Natural killer cell (primary cell): Measurements from ENCODE around the gene GFRA4. TPM values are rescaled to one million over a fixed set of nuclear protein-coding genes. Genes with fewer than 3 reads are reported as not detected.

Experiments used
- ATAC-seq, 3 donors: fragments of 150-1000 bp in 2 of 3; fragments of 200-7000 bp in 1 of 3; cut with Tn5 transposase; 1 replicate in 1 of 3; 2 replicates in 2 of 3; pipeline ENCODE4 v1.10.0; 2021; ENCODE audit warnings: mild to moderate bottlenecking in 2 of 3, moderate library complexity in 2 of 3
- DNase-seq, 2 donors: peaks; one replicate each; pipeline versions ENCODE4 v3.0.0 to v3.0.0-alpha.2; 2013 to 2021; ENCODE audit warnings: mixed read lengths in 1 of 2
- H3K27ac ChIP-seq: one replicate; pipeline ENCODE4 v1.5.1; 2013; ENCODE audit warnings: mild to moderate bottlenecking, low read length
- H3K27me3 ChIP-seq: one replicate; pipeline ENCODE4 v1.6.1; 2013; ENCODE audit warnings: low read length; ENCODE audit not compliant: control insufficient read depth, insufficient read depth
- H3K36me3 ChIP-seq: one replicate; pipeline ENCODE4 v1.6.1; 2013; ENCODE audit warnings: low read length; ENCODE audit not compliant: control insufficient read depth, insufficient read depth
- H3K4me1 ChIP-seq: one replicate; pipeline ENCODE4 v1.6.1; 2013; ENCODE audit warnings: low read length; ENCODE audit not compliant: control insufficient read depth, insufficient read depth
- H3K4me3 ChIP-seq: one replicate; pipeline ENCODE4 v1.5.1; 2013; ENCODE audit warnings: low read length
- H3K9me3 ChIP-seq: one replicate; pipeline ENCODE4 v1.6.1; 2013; ENCODE audit warnings: low read length; ENCODE audit not compliant: control insufficient read depth, insufficient read depth
- H3K27ac Mint-ChIP-seq, 2 donors: one replicate each; pipeline ENCODE4 v1.8.0; 2022; ENCODE audit warnings: mild to moderate bottlenecking in 2 of 2, mixed read lengths in 2 of 2, moderate library complexity in 1 of 2
- H3K27me3 Mint-ChIP-seq, 2 donors: one replicate each; pipeline ENCODE4 v1.8.0; 2022; ENCODE audit warnings: low read depth in 2 of 2, mixed read lengths in 2 of 2
- H3K36me3 Mint-ChIP-seq: one replicate; pipeline ENCODE4 v1.8.0; 2022; ENCODE audit warnings: mixed read lengths
- H3K4me1 Mint-ChIP-seq, 2 donors: one replicate each; pipeline ENCODE4 v1.8.0; 2022; ENCODE audit warnings: mixed read lengths in 2 of 2
- H3K4me3 Mint-ChIP-seq: one replicate; pipeline ENCODE4 v1.8.0; 2022; ENCODE audit warnings: mild to moderate bottlenecking, moderate library complexity, mixed read lengths
- H3K9me3 Mint-ChIP-seq, 2 donors: one replicate each; pipeline ENCODE4 v1.8.0; 2022; ENCODE audit warnings: mixed read lengths in 2 of 2
- WGBS: methylation state at CpG from one replicate; pipeline ENCODE4 v1.1.7; 2013; ENCODE audit warnings: missing lambda C conversion rate; ENCODE audit not compliant: insufficient coverage; 5-methylcytosine and 5-hydroxymethylcytosine counted together
- intact Hi-C: fragments of 100-400 bp; cut with micrococcal nuclease; formaldehyde crosslinking; loops from one replicate; pipeline ENCODE4 v1.14.2; 2022
- total RNA-seq, 4 donors: library from RNA; stranded (reverse); fragments of 120-200 nt in 1 of 4; gene quantifications; one replicate each; pipeline versions ENCODE4 v1.2.3 to v1.2.4, GENCODE V29; 2013 to 2022
- TF ChIP-seq, protein P1 (sequence below): fragments of 200-600 bp; IDR thresholded peaks from one replicate; pipeline ENCODE4 v1.8.0; 2022; ENCODE audit warnings: antibody characterized with exemption

The GFRA4 gene
- total RNA-seq, 3 donors from 2014 or later (not counting 1 experiment from before 2014, with no cell fraction given), result not detected

DNA sequence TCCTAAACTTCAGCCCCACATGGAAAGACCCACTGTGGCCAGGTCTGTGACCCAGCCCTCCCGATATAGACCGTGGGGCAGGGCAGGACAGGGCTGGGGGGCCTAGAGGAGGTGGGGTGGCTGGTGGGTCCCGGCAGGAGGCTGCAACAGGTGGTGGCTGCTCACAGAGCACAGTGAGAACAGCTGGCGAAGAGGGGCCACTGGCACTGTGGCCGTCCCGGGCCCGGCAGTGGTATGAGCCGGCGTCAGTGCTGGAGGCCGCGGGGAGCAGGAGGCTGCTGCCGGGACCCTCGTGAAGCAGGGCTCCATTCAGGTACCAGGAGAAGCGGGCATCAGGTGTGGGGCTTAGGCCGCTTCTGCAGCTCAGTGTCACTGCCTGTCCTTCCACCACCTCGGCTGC is 35.8 kb upstream of the GFRA4 start:
- Histone ChIP-seq H3K27ac (no peak overlapping the region), H3K36me3 (no peaks in the 10 kb centered on the region), H3K27me3 (no peaks in the 10 kb centered on the region), H3K4me3 (no peak overlapping the region), H3K9me3 (peaks cover 7% of the 10 kb centered on the region), H3K4me1 (no peaks in the 10 kb centered on the region)
- H3K4me3 Mint-ChIP-seq, result no peak overlapping the region
- TF ChIP-seq, protein P1, sequence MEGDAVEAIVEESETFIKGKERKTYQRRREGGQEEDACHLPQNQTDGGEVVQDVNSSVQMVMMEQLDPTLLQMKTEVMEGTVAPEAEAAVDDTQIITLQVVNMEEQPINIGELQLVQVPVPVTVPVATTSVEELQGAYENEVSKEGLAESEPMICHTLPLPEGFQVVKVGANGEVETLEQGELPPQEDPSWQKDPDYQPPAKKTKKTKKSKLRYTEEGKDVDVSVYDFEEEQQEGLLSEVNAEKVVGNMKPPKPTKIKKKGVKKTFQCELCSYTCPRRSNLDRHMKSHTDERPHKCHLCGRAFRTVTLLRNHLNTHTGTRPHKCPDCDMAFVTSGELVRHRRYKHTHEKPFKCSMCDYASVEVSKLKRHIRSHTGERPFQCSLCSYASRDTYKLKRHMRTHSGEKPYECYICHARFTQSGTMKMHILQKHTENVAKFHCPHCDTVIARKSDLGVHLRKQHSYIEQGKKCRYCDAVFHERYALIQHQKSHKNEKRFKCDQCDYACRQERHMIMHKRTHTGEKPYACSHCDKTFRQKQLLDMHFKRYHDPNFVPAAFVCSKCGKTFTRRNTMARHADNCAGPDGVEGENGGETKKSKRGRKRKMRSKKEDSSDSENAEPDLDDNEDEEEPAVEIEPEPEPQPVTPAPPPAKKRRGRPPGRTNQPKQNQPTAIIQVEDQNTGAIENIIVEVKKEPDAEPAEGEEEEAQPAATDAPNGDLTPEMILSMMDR, result no peak
- H3K4me1 Mint-ChIP-seq, result no peaks in the 10 kb centered on the region
- no peaks in the 10 kb centered on the region for H3K9me3 Mint-ChIP-seq
- 92% methylated on average over 15 of the region's 16 CpGs for WGBS
- no peak for DNase-seq
- no peak for ATAC-seq
- no peak overlapping the region for H3K27ac Mint-ChIP-seq
- H3K27me3 Mint-ChIP-seq, result no peaks in the 10 kb centered on the region
- no peaks in the 10 kb centered on the region for H3K36me3 Mint-ChIP-seq
- intact Hi-C loops, result no loop called here

DNA sequence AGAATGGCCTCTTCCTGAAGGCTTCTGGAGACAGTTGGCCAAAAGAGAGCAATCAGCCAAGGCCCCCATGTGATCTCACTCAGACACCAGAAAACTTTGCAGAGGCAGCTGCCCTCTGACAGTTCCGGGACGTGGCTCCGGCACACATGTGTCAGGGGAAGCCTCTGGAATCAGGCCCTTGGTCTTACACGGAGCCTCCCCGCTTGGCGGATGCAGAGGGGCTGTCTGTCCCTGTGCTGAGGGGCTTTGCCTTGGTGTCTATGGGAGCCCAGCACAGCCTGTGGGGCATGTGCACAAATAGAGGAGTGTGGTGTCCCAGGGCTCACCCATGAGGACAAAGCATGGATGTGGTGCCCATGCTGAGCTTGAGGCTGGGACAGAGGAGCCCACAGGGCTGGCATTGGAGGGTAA is 35.4 kb upstream of the GFRA4 start:
- Mint-ChIP-seq H3K27me3 (no peaks in the 10 kb centered on the region), H3K4me3 (no peak overlapping the region), H3K4me1 (no peaks in the 10 kb centered on the region), H3K36me3 (no peaks in the 10 kb centered on the region), H3K27ac (no peak overlapping the region), H3K9me3 (no peaks in the 10 kb centered on the region)
- TF ChIP-seq, protein P1, result no peak
- DNase-seq, result no peak
- Histone ChIP-seq H3K4me3 (no peak overlapping the region), H3K36me3 (no peaks in the 10 kb centered on the region), H3K27ac (no peak overlapping the region), H3K27me3 (no peaks in the 10 kb centered on the region), H3K9me3 (peaks cover 7% of the 10 kb centered on the region), H3K4me1 (no peaks in the 10 kb centered on the region)
- WGBS, result 86% methylated on average over 6 of the region's 6 CpGs
- intact Hi-C loops, result no loop called here
- no peak for ATAC-seq

DNA sequence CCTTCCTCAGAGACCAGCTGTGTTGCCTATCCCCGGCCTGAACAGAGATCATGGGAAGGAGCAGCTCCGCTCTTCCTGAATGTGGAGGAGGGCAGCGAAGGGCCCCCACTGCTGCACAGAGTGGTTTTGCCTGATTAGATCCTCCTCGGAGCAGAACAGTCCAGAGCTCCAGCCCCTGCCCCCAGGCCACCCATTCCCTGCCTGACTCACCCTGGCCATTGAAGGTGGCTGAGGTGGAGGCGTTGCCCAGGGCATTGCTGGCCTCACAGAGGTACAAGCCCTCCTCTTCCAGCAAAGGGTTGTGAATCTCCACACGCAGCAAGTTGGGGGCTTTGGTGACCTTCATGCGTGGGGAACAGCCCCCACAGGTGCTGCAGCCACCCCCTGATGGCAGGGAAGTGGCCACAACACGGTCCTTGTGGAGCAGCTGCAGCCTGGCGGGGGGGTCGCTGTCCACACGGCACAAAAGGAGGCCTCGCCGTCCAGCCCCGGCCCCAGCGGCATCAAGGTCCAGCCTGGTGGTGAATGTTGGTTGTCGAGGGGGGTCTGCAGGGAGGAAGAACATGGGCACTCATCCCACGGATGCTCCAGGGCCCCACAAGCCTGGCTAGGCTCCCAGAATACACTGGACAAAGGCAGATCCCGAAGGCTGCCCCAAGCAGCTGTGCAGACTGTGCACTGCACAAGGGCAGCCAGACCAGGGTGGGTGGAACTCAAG is 34.5 kb upstream of the GFRA4 start:
- Mint-ChIP-seq H3K9me3 (no peaks in the 10 kb centered on the region), H3K36me3 (no peaks in the 10 kb centered on the region), H3K27me3 (no peaks in the 10 kb centered on the region), H3K4me3 (no peak overlapping the region), H3K4me1 (no peaks in the 10 kb centered on the region), H3K27ac (no peak overlapping the region)
- H3K4me3 ChIP-seq, result no peak overlapping the region
- no peaks in the 10 kb centered on the region for H3K4me1 ChIP-seq
- H3K27me3 ChIP-seq, result no peaks in the 10 kb centered on the region
- ATAC-seq (no peak), DNase-seq (no peak)
- H3K9me3 ChIP-seq, result peaks cover 7% of the 10 kb centered on the region
- WGBS, result 84% methylated on average over 18 of the region's 18 CpGs
- intact Hi-C loops, result no loop called here
- H3K36me3 ChIP-seq, result no peaks in the 10 kb centered on the region
- no peak overlapping the region for H3K27ac ChIP-seq
- TF ChIP-seq, protein P1, result no peak
